T-helper 9 cell (primary cell): ENCODE results near the gene PCARE.
A peak's percentile ranks its signal among the peaks of the same experiment; 100 is the strongest.

Experiments
- DNase-seq: peaks from one replicate; pipeline ENCODE4 v3.0.0-alpha.2; 2020

PCARE gene

DNA sequence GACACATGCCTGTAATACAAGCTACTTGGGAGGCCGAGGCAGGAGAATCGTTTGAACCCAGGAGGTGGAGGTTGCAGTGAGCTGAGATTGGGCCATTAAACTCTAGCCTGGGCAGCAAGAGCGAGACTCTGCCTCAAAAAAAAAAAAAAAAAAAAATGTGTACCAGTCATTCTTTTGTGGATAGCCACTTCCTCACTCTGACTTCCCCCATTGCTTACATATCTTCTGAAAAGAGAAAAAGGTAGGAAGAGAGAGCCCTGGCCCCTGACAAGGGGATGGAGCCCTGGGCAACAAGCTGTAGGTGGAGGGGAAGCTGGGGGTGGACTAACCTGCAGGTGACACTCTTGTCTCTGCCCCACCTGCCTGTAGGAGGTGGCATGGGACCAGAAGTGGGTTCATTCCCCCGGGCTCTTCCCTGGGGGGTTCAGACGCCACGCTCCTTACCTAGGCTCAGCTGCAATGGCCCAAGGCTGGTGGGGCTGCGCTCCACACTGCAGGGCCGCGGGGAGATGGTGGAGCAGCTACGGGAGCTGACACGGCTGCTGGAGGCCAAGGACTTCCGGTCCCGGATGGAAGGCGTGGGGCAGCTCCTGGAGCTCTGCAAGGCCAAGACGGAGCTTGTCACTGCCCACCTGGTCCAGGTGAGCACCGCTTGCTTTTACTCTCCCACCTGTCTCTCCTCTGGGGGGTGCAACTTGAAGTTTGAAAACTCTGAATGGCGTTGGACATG lies 39.1 kb downstream of the PCARE start:
- no peak for DNase-seq

DNA sequence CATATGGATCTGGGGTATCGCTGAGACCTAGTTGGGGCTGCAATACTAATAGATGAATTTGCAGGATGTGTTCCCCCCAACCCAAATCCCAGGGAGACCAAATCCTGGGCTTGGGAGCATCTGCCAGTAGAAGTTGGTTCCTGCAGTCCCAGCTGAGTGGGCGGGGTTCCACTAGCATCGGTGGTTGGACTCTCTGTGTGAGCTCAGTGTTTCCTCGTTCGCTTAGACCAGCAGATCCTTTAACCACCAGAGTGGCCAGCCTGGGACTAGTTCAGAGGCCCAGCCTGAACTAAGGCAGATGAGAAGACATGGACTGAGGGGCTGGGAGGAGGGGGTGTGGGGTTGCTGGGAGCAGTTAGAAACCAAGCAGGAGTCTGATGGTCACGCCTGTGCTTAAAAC lies 40.7 kb downstream of the PCARE start:
- DNase-seq = no peak

GRCh38 chr2:29033172-29033571 lies 41.2 kb downstream of the PCARE start:
- no peak for DNase-seq

DNA sequence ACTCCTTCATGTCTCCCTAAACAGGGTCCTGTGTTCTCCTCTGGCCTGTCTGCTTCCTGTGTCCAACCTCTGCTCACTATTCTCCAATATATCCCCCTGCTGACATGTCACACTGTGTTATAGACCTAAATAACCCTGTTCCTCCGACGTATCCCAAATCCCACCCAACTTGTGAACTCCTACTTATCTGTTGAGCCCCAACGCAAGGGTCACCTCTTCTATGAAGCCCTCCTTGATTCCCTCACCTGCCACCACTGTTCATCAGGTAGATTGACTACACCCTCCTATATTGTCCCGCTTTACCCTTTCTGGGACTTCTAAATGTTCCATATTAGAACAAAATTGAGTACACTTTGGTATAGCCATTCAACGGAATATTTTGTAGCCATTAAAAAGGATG lies 42.1 kb downstream of the PCARE start:
- no peak for DNase-seq

DNA sequence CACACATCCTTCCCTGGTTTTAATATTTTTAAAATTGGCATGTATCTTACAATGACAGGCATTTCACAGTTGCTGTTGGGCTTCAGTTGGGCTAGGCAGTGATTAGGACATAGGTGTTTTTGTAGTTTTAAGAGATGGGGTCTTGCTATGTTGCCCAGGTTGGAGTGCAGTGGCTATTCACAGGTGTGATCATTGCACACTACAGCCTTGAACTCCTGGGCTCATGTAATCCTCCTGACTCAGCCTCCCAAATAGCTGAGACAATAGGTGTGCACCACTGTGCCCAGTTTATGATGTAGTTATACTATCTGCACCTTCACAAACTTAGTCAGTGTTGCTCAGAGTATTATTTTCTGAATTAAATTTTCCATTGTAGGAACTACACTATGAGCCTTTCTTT lies 43.3 kb downstream of the PCARE start:
- no peak for DNase-seq

DNA sequence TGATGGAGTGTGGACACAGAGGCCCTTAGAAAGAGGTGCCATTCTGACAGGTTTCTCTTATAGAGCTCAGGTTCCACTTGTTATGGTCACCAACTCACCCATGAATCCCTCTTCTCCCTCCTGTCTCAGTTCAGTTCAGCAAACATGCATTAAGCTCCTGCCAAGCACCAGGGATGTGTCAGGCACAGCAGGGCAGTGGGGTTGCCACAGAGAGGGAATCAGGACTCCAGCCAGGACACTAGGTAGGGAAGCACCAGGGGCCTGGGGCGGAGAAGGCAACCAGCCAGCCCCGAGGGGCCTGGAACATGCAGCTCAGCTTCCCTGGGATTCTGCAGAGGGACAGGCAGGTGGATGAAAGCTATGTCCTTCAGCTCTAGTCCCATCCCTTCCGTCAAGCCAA lies 48.6 kb downstream of the PCARE start:
- DNase-seq = no peak

DNA sequence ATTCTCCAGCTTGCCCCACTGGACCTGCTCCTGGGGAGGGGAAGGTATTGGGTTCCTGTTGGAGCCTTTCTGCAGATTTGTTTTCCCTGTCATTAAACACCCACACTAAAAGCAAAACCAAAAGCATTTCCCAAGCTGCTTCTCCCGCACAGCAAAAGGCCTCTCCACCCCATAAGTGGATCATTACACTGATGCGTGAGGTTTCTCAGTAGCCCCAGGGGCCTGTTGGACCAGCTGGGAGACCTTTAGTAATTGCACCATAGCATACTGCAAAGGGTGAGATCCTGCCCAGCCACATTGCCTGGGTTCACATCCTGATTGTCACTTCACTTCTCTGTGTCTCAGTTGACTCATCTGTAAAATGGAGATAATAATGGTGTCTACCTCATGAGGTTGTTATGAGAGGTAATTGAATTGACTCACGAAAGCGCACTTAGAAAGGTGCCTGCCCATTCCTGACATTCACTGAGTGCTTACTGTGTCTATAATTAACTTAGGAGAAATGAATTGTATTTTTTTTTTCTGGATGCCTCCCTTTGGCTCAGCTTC lies 49.4 kb downstream of the PCARE start:
- DNase-seq = no peak

- DNase-seq = no peak
These were observed 51.1 kb downstream of the PCARE start for GRCh38 chr2:29023188-29023587.

DNA sequence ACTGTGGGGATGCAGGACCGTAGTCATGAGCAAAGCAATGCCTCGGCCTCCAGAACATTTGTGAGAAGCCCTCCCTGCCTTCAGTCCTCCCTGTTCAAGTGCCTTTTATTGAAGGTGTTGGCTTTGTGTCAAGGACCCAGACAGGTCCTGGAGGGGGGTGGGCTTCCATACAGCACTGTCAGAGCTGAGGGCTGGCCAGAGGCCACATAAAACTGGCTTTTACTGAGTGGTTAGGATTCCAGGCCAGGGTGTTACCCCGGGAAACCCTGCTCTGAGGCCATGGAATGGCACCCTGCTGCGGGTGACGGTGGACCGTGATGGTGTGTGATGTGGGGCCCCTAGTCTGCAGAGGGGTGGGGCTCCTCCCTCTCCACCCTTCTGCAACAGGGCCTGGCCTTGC lies 51.6 kb downstream of the PCARE start:
- no peak for DNase-seq

DNA sequence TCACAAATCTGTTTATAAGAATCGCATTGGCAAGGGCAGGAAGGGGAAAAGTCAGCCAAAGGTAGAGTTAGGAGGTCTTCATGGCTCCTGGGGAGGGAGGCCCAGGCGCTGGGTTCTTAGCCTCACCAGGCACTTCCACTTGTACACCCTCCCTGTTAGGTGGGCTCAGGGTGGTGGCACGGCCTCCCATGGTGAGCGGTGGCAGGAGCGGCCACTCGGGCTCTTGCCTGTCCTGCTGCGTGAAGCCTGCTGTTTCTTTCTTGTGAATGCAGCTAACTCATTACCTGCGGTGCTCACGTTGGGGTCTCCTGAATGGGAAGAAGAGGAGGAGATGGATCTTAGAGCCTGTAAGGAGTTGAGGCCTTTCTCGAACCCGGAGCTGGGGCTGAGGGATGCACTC lies 52.4 kb downstream of the PCARE start:
- DNase-seq = no peak

GRCh38 chr2:29017716-29018435 lies 56.4 kb downstream of the PCARE start:
- no peak for DNase-seq

- DNase-seq = no peak
These were observed 57.8 kb downstream of the PCARE start for GRCh38 chr2:29016504-29016903.

DNA sequence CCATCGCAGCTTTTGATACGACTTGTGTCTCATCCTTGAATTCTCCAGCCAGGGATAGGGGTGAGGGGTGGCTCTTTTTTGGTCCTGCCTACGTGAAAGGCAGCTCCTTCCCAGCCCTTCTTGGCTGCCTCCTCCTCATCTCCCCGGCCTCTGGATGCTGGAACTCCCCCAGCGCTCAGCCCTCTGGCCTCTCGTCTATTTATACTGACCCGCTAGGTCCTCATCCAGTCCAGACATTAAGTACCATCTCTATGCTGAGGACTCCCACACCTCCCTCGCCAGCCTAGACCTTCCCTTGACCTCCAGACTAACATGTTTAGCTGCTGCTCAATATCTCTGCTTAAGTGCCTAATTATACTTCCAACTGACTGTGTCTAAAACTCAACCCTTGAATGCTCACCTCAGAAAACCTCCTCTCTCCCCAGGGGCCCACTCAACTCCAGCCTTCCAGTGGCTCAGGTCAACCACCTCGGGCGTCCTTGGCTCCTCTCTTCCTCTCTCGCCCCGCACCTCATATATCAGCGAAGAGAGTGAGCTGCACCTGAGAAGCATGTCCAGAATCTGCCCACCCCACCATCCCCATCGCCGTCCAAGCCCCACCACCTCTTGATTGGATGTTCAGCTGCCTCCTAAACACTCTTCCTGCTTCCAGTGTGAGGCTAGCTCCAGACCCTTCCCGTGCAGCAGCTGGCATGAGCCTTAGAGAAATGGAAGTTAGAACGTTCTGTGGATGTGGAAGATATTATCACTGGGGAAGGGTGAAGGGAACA lies 58.4 kb downstream of the PCARE start:
- no peak for DNase-seq

DNA sequence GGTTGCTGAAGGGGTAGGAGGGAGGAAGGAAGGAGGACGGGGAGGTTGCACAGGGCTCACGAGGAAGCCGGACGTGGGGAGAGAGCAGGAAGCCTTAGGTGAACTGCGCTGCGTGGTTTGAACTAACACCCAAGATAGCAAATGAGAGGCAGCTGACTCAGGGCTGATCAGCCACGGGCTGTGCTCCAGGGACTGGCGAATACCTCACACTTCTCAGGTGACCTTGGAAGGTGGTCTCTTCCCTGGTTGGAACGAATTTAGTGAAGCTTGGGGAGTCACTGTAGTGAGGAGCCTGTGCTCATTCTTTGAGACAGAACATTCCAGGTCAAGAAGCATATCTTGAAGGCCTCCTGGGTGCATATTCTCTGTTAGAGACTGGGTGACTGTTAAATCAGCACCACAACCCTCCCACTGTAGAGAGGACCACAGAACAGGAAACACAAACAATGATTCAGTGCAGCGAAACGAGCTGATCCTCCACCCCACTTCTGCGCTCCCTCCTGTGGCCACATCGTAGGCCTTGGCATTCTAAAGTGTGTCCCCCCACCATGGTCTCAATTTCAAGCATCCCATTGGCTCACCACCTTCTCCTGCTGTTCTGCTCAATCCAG lies 59.4 kb downstream of the PCARE start:
- peak; percentile 61 for DNase-seq

- no peak for DNase-seq
These were observed 60.0 kb downstream of the PCARE start for GRCh38 chr2:29014331-29014730.

- DNase-seq = no peak
These were observed 61.1 kb downstream of the PCARE start for GRCh38 chr2:29013057-29013780.

- peak; percentile 22 for DNase-seq
These were observed 62.1 kb downstream of the PCARE start for GRCh38 chr2:29012211-29012681.
